Measurements from ENCODE around the gene HAP1.
A peak's percentile ranks its signal among the peaks of the same experiment; 100 is the strongest.
"Not testable (repeated sequence)": the region's sequence is repeated elsewhere in the genome, so short reads cannot be mapped to it uniquely, and the experiment has no call there.

HAP1 gene

DNA sequence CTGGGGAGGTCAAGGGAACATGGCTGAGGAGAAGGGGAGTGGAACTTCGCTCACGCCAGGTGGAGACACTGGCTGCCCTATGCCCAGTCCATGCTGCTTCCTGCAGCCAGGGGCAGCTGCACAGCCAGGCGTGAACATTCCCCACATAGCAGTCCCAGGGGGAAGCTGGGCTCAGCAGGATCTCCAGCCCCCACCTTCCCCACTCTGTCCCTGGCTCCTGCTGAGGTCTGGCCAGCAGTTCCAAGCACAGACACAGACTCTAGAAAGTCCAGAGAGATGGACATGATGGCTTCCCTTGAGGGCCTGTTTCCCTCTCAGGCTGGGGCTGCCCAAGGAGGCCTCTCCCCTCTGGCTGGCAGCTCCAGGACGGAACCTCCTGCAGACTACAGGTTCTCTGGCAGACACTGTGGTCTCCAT is 42.7 kb upstream of the HAP1 start:
- Histone ChIP-seq H3K36me3 (ENCODE audit: control insufficient read depth in 2 of 2, insufficient read depth in 1 of 2, low read length in 2 of 2) (peaks cover 0 to 40% of the 10 kb centered on the region in 2 experiments; a peak in 2 of 3 replicates), H3K4me1 (ENCODE audit: control insufficient read depth, insufficient read depth, low read length) (peaks cover 14% of the 10 kb centered on the region), H3K27ac (ENCODE audit: extremely low read depth, low read depth, low read length) (peak overlapping the region; percentile 78), H3K9me3 (ENCODE audit: control insufficient read depth, insufficient read depth, low read depth, low read length) (no peaks in the 10 kb centered on the region), H3K4me3 (ENCODE audit: low read depth, low read length) (no peak overlapping the region)
- ChIA-PET POLR2A (interaction anchor here (0.6 to 3.0 kb wide), 13 partner anchors 9 to 267 kb away, joined by 3 to 66 read pairs (median 4); partner anchors contain the start of genes FKBP10, JUP and ODAD4), CTCF (interaction anchor here (0.7 to 6.4 kb wide), 13 partner anchors 9 to 87 kb away, joined by 3 to 48 read pairs (median 4); partner anchors contain the start of gene JUP)
- TF ChIP-seq ZNF292 (tag by site-specific recombination; IDR thresholded peaks at IDR 0.05; ENCODE audit: borderline replicate concordance, low read depth) (no peak), ZIC2 (tag by site-specific recombination; IDR thresholded peaks at IDR 0.05) (0 out of 2 replicates have a peak, but pooled peaks have one; percentile 8)

- not testable (repeated sequence) for H3K4me3 ChIP-seq (ENCODE audit: low read depth, low read length); H3K9me3 ChIP-seq (ENCODE audit: control insufficient read depth, insufficient read depth, low read depth, low read length); H3K27ac ChIP-seq (ENCODE audit: extremely low read depth, low read depth, low read length)
- peak; percentile 73; the same call in 1 of the 2 replicates for TF ChIP-seq ZNF121 (tag by site-specific recombination; IDR thresholded peaks at IDR 0.05)
- CTCF ChIA-PET, result interaction anchor here (0.7 to 6.4 kb wide), 7 partner anchors 10 to 34 kb away, joined by 3 to 48 read pairs (median 4); partner anchors contain the start of gene JUP
- Histone ChIP-seq H3K36me3 (ENCODE audit: control insufficient read depth in 2 of 2, insufficient read depth in 1 of 2, low read length in 2 of 2) (peaks cover 0 to 45% of the 10 kb centered on the region in 2 experiments; a peak in 2 of 3 replicates), H3K4me1 (ENCODE audit: control insufficient read depth, insufficient read depth, low read length) (peaks cover 14% of the 10 kb centered on the region)
- POLR2A ChIA-PET, result interaction anchor here (0.6 to 3.0 kb wide), 5 partner anchors 10 to 268 kb away, joined by 3 to 66 read pairs (median 4); partner anchors contain the start of gene JUP
These were observed 41.9 kb upstream of the HAP1 start for GRCh38 chr17:41776262-41776900.

DNA sequence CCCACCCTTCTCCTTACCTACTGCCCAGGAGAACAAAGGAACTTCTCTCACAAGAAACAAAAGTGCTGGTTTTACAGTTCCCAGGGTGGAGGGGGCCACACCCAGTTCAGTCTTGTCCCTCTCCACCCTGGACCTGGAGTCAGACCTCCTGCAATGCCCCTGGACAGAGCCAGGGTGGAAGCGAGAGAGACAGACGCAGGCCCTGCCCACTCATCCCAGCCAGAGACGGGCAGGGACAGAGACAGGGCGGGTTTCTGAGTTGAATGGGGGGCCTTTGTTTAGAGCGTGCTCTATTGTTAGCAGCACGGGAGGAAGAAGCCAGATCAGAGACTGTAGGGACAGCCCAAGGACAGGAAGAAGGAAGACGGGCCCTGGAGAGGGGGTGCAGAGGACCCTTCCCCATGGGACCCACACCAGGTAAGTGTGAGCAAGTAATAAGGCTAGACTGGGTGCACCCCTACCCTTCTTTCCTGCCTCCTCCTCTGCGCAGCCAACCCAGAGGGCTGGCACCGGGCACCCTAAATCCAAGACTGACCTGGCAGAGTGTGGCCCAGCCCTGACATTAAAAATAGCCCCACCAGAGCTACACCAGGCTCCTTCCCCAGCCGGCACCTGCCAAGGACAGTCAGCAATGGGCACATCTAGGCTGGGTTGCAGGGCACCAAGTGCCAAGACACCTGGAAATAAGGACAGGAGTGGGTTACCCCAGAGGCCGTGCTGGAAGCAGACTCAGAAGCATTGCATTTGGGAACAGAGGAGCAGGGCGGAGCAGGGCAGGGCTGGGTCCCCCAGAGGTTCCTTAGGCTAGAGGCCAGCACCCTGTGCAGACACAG is 41.2 kb upstream of the HAP1 start:
- peak; percentile 79 for TF ChIP-seq KLF1 (tag by site-specific recombination; IDR thresholded peaks at IDR 0.05)
- TF ChIP-seq ZNF596 (tag by site-specific recombination; IDR thresholded peaks at IDR 0.05), result no peak
- H3K4me1 ChIP-seq (ENCODE audit: control insufficient read depth, insufficient read depth, low read length), result peaks cover 14% of the 10 kb centered on the region
- CTCF ChIA-PET, result interaction anchor here (0.7 to 6.4 kb wide), 2 partner anchors 10 to 15 kb away, joined by 4 to 48 read pairs; partner anchors contain the start of gene JUP
- no peak overlapping the region for H3K27ac ChIP-seq (ENCODE audit: extremely low read depth, low read depth, low read length)
- H3K4me3 ChIP-seq (ENCODE audit: low read depth, low read length), result no peak overlapping the region
- POLR2A ChIA-PET, result interaction anchor here (3.0 to 4.5 kb wide), 2 partner anchors 10 to 11 kb away, joined by 60 to 66 read pairs; partner anchors contain the start of gene JUP
- H3K9me3 ChIP-seq (ENCODE audit: control insufficient read depth, insufficient read depth, low read depth, low read length), result no peaks in the 10 kb centered on the region
- peaks cover 5 to 52% of the 10 kb centered on the region in 2 experiments; a peak in 2 of 3 replicates for H3K36me3 ChIP-seq (ENCODE audit: control insufficient read depth in 2 of 2, insufficient read depth in 1 of 2, low read length in 2 of 2)

GRCh38 chr17:41773731-41774193 is 39.3 kb upstream of the HAP1 start:
- no peak overlapping the region for H3K27ac ChIP-seq (ENCODE audit: extremely low read depth, low read depth, low read length)
- H3K4me1 ChIP-seq (ENCODE audit: control insufficient read depth, insufficient read depth, low read length), result peaks cover 14% of the 10 kb centered on the region
- TF ChIP-seq ZIC2 (tag by site-specific recombination; IDR thresholded peaks at IDR 0.05), result peak; percentile 74
- TF ChIP-seq, protein P1, sequence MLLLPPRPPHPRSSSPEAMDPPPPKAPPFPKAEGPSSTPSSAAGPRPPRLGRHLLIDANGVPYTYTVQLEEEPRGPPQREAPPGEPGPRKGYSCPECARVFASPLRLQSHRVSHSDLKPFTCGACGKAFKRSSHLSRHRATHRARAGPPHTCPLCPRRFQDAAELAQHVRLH (tag by site-specific recombination; IDR thresholded peaks at IDR 0.05), result no peak
- TF ChIP-seq GLIS2 (tag by site-specific recombination; IDR thresholded peaks at IDR 0.05), result no peak
- no peak for TF ChIP-seq ZNF623 (tag by site-specific recombination; IDR thresholded peaks at IDR 0.05)
- H3K36me3 ChIP-seq (ENCODE audit: control insufficient read depth in 2 of 2, insufficient read depth in 1 of 2, low read length in 2 of 2), result peaks cover 5 to 71% of the 10 kb centered on the region in 2 experiments; a peak in 2 of 3 replicates
- CTCF ChIA-PET, result interaction anchor here (0.6 to 6.4 kb wide), 5 partner anchors 9 to 340 kb away, joined by 3 to 48 read pairs (median 5); partner anchors contain the start of genes JUP and P3H4
- H3K4me3 ChIP-seq (ENCODE audit: low read depth, low read length), result no peak overlapping the region
- POLR2A ChIA-PET, result interaction anchor here (0.6 to 4.5 kb wide), 9 partner anchors 12 to 198 kb away, joined by 3 to 60 read pairs (median 5); partner anchors contain the start of genes FKBP10, HAP1 and JUP
- no peaks in the 10 kb centered on the region for H3K9me3 ChIP-seq (ENCODE audit: control insufficient read depth, insufficient read depth, low read depth, low read length)

DNA sequence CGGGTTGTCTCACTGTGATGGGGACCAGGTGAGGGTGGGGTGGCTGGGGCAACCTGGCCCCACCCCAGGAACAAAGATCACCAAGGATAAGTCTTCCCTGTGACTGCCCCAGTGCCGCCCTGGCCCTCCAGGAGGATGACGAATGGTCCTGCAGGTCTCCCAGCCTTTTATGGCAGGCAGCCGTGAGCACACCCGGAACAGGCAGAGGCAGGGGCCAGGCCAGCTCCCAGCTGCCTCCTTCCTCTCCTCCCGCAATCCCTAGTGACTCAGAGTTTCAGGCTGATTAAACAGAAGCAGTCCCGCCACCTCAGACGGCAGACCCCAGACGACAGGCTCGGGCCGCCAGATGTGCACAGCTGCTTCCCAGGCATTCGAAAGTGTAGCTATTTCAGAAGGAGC is 38.7 kb upstream of the HAP1 start:
- ChIA-PET POLR2A (interaction anchor here (0.6 to 4.5 kb wide), 9 partner anchors 9 to 198 kb away, joined by 3 to 60 read pairs (median 5); partner anchors contain the start of genes FKBP10, HAP1 and JUP), CTCF (interaction anchor here (0.6 to 6.4 kb wide), 5 partner anchors 8 to 340 kb away, joined by 3 to 48 read pairs (median 5); partner anchors contain the start of genes JUP and P3H4)
- Histone ChIP-seq H3K36me3 (ENCODE audit: control insufficient read depth in 2 of 2, insufficient read depth in 1 of 2, low read length in 2 of 2) (peaks cover 8 to 77% of the 10 kb centered on the region in 2 experiments; a peak in 2 of 3 replicates), H3K9me3 (ENCODE audit: control insufficient read depth, insufficient read depth, low read depth, low read length) (no peaks in the 10 kb centered on the region), H3K4me3 (ENCODE audit: low read depth, low read length) (no peak overlapping the region), H3K4me1 (ENCODE audit: control insufficient read depth, insufficient read depth, low read length) (peaks cover 14% of the 10 kb centered on the region), H3K27ac (ENCODE audit: extremely low read depth, low read depth, low read length) (no peak overlapping the region)
- TF ChIP-seq, protein P2, sequence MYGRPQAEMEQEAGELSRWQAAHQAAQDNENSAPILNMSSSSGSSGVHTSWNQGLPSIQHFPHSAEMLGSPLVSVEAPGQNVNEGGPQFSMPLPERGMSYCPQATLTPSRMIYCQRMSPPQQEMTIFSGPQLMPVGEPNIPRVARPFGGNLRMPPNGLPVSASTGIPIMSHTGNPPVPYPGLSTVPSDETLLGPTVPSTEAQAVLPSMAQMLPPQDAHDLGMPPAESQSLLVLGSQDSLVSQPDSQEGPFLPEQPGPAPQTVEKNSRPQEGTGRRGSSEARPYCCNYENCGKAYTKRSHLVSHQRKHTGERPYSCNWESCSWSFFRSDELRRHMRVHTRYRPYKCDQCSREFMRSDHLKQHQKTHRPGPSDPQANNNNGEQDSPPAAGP (tag by site-specific recombination; IDR thresholded peaks at IDR 0.05), result peak; percentile 47; the same call in 1 of the 2 replicates
- no peak for TF ChIP-seq EGR2 (tag by site-specific recombination; IDR thresholded peaks at IDR 0.05; ENCODE audit: low read depth)
- TF ChIP-seq GLIS2 (tag by site-specific recombination; IDR thresholded peaks at IDR 0.05), result no peak
- TF ChIP-seq ZNF521 (tag by site-specific recombination; IDR thresholded peaks at IDR 0.05), result no peak
- no peak for TF ChIP-seq ZNF132 (tag by site-specific recombination; IDR thresholded peaks at IDR 0.05; ENCODE audit: borderline replicate concordance)
- TF ChIP-seq ZNF629 (tag by site-specific recombination; IDR thresholded peaks at IDR 0.05), result 0 out of 2 replicates have a peak, but pooled peaks have one; percentile 21
- no peak for TF ChIP-seq BCL11B (tag by site-specific recombination; IDR thresholded peaks at IDR 0.05; ENCODE audit: low read depth)
- TF ChIP-seq SP7 (tag by site-specific recombination; IDR thresholded peaks at IDR 0.05), result peak; percentile 58; the same call in 1 of the 2 replicates
- TF ChIP-seq, protein P1 (tag by site-specific recombination; IDR thresholded peaks at IDR 0.05), result no peak
- TF ChIP-seq MYNN (tag by site-specific recombination; IDR thresholded peaks at IDR 0.05; ENCODE audit: borderline replicate concordance), result no peak
- peak; percentile 62; the same call in 1 of the 2 replicates for TF ChIP-seq WT1 (tag by site-specific recombination; IDR thresholded peaks at IDR 0.05)
- TF ChIP-seq SALL2 (tag by site-specific recombination; IDR thresholded peaks at IDR 0.05; ENCODE audit: borderline replicate concordance), result no peak

All from HEK293 (cell line).